GM21529 (cell line): ENCODE measurements around the gene DDX47.
"Not testable (repeated sequence)": the region's sequence is repeated elsewhere in the genome, so short reads cannot be mapped to it uniquely, and the experiment has no call there.

Source experiments
- ATAC-seq: cut with Tn5 transposase; IDR thresholded peaks from one replicate; pipeline ENCODE4 v1.9.1; 2021; ENCODE audit not compliant: unreplicated experiment

The DDX47 gene

DNA sequence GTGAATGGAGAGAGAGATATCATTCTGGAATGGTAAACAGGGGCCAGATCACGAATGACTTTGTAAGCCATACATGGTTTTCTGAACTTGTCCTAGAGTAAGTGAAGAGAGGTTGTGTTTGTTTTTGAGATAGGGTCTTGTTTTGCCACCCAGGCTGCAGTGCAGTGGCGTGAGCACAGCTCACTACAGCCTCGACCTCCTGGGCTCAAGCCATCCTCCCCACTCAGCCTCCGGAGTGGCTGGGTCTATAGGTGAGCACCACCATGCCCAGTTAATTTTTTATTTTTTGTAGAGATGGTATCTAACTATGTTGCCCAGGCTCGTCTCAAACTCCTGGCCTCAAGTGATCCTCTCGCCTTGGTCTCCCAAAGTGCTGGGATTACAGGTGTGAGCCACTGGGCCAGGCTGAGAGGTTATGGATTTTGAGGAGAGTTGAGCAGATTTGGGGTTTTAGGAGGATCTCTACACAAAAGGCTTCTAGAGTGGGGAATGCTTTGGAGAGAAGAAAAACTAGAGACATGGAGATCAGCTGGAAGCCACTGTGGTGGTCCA lies 58.5 kb downstream of the DDX47 start:
- ATAC-seq: no peak

DNA sequence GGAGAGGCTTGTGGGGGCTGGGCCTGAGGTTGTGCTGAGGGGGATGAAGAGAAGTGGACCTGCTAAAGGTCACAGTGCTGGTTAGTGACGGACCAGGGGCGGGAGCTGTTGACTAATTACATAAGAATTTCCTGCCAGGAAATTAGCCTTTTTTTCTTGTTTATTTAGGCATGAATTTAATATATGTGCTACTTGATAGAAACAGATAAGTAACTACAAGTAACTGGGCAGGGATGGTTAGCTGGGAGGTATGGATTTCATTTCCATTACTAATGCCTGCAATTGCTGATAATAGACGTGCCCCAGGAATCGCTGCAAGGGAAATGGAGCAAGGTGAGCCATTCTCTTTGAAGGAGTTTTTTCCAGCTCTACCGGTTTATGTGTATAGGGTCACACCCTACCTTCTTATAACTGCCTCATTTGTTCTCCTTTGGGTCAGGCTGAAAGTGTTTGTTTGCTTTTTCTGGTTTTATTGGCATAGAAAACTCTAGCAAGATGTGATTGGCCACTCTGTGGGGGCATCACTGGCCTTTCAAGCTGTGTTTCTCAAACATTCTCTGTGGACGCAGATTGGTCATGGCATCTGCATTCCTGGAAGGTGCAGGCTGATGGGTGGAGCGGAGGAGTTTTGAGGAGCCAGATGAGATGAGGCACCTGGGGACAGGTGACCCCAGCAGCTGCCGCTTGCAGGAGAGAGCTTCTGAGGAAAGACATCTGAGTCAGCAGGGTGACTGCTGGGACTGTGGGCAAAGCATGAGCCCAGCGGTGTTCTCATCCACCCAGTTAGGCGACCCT lies 59.2 kb downstream of the DDX47 start:
- ATAC-seq: no peak

DNA sequence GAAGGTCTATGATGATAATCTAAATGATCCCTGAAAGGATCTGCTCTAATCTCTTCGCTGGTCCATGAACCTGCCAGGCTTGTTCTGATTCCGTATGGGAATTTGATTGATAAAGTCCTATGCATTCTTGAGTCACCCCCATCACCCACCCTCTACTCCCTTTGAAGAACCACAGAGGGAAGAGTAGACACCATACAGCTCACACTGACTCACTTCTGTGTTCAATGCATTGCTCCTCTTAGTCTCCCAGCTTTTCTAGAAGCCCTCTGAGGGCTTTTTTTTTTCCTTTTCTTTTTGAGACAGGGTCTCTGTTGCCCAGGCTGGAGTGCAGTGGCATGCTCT lies 59.8 kb downstream of the DDX47 start:
- no peak for ATAC-seq

DNA sequence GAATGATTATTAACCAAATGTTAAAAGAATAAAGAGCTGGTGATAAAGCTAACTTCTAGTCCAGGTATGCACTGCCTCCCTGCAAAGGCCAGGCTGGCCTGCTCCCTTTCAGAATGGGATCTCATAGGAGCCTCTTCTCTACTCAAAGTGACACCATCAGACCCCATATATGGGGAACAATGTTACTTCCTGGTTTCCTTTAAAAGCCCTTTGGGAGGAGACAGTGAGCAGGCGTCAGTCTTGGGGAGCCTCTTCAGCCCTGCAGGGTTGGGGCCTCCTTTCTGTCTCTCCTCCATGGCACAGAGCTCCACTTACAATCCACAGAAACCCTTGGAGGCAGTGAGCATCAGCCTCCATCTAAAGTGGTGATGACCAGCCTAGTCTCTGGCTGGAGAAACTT lies 60.9 kb downstream of the DDX47 start:
- no peak for ATAC-seq

DNA sequence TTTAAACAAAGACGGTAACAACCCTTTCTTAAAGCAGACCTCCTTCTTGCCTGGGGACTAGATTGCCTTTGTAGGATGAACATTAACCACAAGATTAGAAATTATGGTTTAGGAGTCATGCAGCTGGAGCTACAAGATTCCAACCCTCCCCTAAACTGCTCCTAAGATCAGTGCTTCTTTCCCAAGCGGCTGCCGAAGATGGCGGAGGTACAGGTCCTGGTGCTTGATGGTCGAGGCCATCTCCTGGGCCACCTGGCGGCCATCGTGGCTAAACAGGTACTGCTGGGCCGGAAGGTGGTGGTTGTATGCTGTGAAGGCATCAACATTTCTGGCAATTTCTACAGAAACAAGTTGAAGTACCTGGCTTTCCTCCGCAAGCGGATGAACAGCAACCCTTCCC lies 62.2 kb downstream of the DDX47 start:
- ATAC-seq: not testable (repeated sequence)

DNA sequence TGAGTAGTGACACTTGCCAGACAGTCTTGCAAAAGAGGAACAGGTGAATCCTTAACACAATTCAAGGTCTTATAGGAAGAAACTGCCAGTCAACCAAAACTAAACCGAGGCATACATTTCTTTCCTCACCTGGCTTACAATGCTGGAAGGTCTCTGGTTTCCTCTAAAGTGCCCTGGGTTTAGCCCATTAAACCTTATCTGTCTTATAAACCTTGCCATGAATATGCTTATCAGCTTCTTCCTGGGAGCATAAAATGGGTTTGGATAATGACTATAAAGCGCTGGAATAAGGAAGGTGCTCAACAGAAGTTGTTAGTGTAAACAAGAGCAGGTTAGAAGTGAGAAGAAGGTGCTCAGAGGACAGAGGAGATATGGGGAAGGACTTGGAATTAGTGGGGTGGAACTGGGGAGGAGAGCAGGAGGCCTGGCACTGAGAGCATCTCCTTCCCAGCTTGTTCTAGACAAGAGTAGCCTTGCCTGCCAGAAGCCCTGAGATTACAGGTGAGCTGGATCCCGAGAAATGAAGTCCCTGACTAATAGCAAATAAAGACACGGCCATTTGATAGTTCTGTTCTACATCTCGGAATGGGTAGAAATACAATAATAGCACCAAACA lies 64.1 kb downstream of the DDX47 start:
- ATAC-seq: no peak

DNA sequence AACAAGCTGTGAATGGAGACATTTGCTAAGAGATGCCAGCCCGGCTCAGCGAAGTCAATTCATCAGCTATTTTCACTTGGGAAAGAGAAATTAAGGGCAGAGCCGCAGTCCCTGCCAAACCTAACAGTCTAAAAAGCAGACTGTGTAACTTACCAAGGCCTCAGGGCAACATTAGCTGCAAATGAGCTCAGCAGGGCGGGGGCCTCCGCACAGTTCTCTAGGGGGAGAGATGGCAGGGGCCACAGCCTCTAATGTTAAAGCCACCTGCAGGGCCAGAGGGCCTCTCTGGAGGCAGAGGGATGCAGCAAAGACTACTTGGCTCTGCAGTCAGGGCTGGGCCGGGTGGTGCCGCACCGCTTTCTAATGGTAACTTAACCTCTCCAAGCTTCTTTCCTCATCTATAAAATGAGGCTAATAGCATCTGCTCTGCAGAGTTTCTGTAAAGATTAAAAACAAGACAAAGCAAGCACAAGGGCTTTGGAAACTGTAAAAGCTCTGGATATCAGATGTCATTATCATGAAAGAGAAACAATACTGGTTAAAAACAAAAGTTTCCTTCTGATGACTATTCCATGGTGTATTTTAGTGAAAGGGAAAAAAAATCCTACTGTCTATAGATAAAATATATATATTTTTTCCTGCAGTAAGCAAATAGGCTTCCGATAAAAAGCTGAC lies 64.8 kb downstream of the DDX47 start:
- no peak for ATAC-seq
